Immature natural killer cell (primary cell): ENCODE results near the gene FOS. TPM values are rescaled to one million over a fixed set of nuclear protein-coding genes. Genes with fewer than 3 reads are reported as not detected.

Experiments
- DNase-seq, 3 donors: peaks; one replicate each; pipeline ENCODE4 v3.0.0; 2022; ENCODE audit warnings: mixed read lengths in 1 of 3
- H3K27ac Mint-ChIP-seq, 6 donors: one replicate each; pipeline ENCODE4 v1.8.0; 2020; ENCODE audit warnings: mixed read lengths in 6 of 6, mild to moderate bottlenecking in 5 of 6, inconsistent platforms in 4 of 6, moderate library complexity in 3 of 6
- H3K27me3 Mint-ChIP-seq, 3 donors: one replicate each; pipeline ENCODE4 v1.8.0; 2020 to 2021; ENCODE audit warnings: low read depth in 3 of 3, mild to moderate bottlenecking in 3 of 3, mixed read lengths in 3 of 3, moderate library complexity in 3 of 3, inconsistent platforms in 1 of 3
- H3K36me3 Mint-ChIP-seq, 3 donors: one replicate each; pipeline ENCODE4 v1.8.0; 2020; ENCODE audit warnings: mixed read lengths in 3 of 3, inconsistent platforms in 2 of 3, mild to moderate bottlenecking in 2 of 3
- H3K4me1 Mint-ChIP-seq, 2 donors: one replicate each; pipeline ENCODE4 v1.8.0; 2020; ENCODE audit warnings: inconsistent platforms in 2 of 2, mild to moderate bottlenecking in 2 of 2, mixed read lengths in 2 of 2, moderate library complexity in 1 of 2
- H3K4me3 Mint-ChIP-seq, 5 donors: one replicate each; pipeline ENCODE4 v1.8.0; 2020; ENCODE audit warnings: mild to moderate bottlenecking in 5 of 5, mixed read lengths in 5 of 5, inconsistent platforms in 3 of 5, moderate library complexity in 3 of 5
- H3K9me3 Mint-ChIP-seq, 6 donors: one replicate each; pipeline ENCODE4 v1.8.0; 2020; ENCODE audit warnings: mild to moderate bottlenecking in 6 of 6, mixed read lengths in 6 of 6, inconsistent platforms in 4 of 6, moderate library complexity in 3 of 6
- polyA plus RNA-seq, 3 donors: library from polyadenylated mRNA; unstranded; fragments of 300-500 nt; fragmentation: Illumina TruSeq; gene quantifications; one replicate each; pipeline ENCODE4 v1.2.3, GENCODE V29; 2021

The FOS gene
- polyA plus RNA-seq, 3 donors from 2014 or later, result 525 to 765 (median 608) TPM

DNA sequence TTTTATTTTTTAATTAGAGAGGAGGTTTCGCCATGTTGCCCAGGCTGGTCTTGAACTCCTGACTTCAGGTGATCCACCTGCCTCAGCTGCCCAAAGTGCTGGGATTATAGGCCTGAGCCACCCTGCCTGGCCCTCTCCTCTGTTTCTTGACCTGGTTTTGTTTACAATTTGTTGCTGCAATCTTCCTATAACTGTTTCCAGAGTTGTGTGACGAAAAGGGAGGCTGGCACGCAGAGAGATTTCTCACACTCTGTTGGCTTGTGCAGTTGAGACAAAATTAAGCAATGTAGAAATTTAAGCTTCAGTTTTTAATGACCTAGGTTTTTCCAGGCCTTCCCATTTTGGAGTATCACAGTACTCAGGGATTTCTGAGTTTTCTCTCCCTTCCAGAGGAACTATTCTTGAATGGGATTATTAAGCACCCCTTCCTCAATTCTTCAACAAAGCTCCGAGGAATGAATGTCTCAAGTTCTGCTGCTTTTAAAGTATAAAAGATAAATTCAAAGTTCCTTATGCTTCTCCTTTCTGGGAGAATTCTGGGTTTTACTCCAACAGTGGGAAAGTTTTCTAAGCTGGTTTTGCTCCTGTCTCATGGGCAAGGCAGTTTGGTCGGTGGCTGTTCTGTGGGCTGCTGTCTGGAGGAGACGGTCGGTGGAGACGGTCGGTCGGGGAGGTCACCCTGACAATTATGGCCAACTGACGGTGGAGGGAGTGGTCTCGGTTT is 20.4 kb upstream of the FOS start:
- Mint-ChIP-seq H3K27ac (peak overlapping the region; percentile 98 to 100 (median 100)), H3K9me3 (peaks cover 0 to 1% (median 0%) of the 10 kb centered on the region in 6 donors), H3K36me3 (no peaks in the 10 kb centered on the region), H3K27me3 (peaks cover 21 to 30% (median 24%) of the 10 kb centered on the region in 3 donors), H3K4me1 (peaks cover 24 to 33% of the 10 kb centered on the region in 2 donors), H3K4me3 (peak overlapping the region; percentile 80 to 97 (median 92))
- no peak for DNase-seq

DNA sequence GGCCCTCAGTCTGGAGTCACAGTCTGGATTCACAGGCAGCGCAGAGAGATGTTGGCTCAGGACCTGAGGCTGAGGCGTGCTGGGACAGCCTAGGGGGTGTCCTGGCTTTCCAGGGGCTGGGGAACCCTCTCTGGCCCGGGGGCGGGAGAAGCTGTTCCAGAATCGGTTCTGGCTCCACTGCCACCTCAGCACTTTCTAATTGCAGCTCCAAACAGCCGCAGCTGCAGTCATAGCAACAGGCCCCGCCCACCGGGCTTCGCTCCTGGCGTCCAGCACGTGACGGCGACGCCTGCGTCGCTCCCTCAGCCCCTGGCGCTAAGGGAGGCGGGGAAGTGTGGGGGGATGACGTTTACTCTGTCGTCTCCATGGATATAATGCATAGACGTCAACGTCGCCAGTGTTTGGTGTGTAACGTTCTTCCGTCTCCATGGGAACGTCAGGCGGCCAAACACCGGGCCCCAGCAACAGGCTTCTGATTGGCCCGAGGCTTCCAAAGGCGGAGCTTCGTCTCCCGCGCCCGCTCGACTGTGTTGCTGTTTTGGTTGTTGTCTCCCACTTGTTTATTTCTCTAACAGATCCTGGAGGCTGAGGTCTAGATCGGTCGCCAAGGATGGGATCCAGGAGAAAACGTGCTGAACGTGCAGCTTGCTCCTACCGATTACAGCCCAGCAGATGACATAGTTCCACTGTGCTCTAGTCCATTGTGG is 19.7 kb upstream of the FOS start:
- peak; percentile 99 to 100 (median 100) for DNase-seq
- peaks cover 24 to 33% of the 10 kb centered on the region in 2 donors for H3K4me1 Mint-ChIP-seq
- H3K4me3 Mint-ChIP-seq, result peak overlapping the region; percentile 80 to 97 (median 92)
- peak overlapping the region; percentile 99 to 100 (median 100) for H3K27ac Mint-ChIP-seq
- H3K27me3 Mint-ChIP-seq, result peaks cover 24 to 30% (median 24%) of the 10 kb centered on the region in 3 donors
- peaks cover 0 to 1% (median 0%) of the 10 kb centered on the region in 6 donors for H3K9me3 Mint-ChIP-seq
- H3K36me3 Mint-ChIP-seq, result no peaks in the 10 kb centered on the region

DNA sequence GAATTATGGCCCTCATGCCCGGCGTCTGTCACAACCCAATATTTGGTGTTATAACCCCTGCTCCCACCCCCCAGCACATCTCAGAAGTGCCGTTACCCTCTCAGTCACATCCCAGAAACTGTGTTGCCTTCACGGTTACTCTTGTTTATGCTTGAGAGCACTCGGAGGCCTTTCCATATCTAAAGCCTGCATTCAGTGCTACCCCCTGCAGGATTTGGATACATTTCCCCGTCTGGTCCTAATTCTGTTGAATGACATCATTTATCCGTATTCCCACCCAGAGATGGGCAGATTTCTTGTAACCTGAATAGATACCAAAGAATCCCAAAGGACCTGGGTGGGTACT is 19.1 kb upstream of the FOS start:
- Mint-ChIP-seq H3K36me3 (no peaks in the 10 kb centered on the region), H3K4me3 (peak overlapping the region; percentile 77 to 97 (median 92)), H3K27ac (peak overlapping the region; percentile 99 to 100 (median 100)), H3K27me3 (peaks cover 24 to 30% (median 24%) of the 10 kb centered on the region in 3 donors), H3K9me3 (peaks cover 0 to 1% (median 0%) of the 10 kb centered on the region in 6 donors), H3K4me1 (peaks cover 24 to 33% of the 10 kb centered on the region in 2 donors)
- DNase-seq, result no peak

DNA sequence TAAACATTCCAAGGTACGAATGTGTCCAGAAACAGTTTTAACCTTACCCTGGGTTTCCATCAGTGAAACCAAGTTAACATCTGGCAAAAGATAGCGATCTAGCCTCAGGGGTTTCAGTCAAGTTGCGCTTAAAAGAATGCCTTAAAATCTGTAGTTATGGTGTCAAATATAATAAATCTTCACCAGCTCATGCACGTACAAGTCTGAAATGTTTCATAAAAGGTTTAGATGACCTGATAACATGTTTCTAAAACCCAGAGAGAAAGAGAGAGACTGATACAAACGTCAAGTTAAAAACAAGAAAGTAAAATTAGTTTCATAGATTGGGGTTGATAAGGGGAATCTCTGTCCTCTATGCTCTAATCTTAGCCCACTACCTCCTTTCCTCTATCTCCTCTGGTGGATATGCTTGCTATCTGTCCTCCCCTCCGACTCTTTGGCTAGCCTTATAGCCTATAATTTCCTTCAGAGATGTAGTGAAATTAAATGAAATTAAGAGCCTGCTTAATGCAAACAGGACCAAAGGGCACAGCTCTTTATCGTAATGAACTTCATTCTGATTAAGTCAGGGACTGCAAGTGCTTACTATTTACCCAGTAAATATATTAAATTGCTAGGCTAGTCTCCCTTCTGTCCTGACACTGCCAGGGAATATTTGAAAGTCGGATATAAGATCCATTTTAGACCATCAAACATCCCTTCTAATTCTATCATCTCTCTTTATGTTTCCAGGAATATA is 18.4 kb upstream of the FOS start:
- Mint-ChIP-seq H3K27ac (peak overlapping the region; percentile 99 to 100 (median 100)), H3K4me3 (peak overlapping the region; percentile 73 to 97 (median 92)), H3K4me1 (peaks cover 24 to 33% of the 10 kb centered on the region in 2 donors), H3K36me3 (no peaks in the 10 kb centered on the region), H3K9me3 (peaks cover 0 to 1% (median 0%) of the 10 kb centered on the region in 6 donors), H3K27me3 (peaks cover 24 to 30% (median 24%) of the 10 kb centered on the region in 3 donors)
- DNase-seq, result no peak

DNA sequence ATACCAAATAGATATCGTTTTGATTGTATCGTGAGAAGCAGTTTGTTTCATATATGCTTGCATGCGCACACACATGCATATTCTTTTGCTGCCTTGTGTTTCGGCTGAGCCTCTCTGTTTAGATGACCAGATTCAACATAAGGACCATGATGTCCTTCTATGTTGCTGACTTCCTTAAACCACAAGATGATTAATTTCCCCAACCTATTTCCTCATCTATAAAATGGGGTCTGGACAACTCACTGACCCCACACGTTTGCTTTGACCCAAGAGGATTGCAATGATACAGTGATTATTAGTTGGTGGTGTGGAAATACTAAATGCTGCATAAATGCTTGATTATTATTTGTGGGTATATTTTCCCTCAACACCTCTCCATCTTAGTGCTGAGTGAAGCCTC is 16.8 kb upstream of the FOS start:
- H3K9me3 Mint-ChIP-seq, result peaks cover 0 to 1% (median 0%) of the 10 kb centered on the region in 6 donors
- H3K27me3 Mint-ChIP-seq, result peaks cover 24 to 33% (median 24%) of the 10 kb centered on the region in 3 donors
- H3K4me1 Mint-ChIP-seq, result peaks cover 24 to 33% of the 10 kb centered on the region in 2 donors
- H3K36me3 Mint-ChIP-seq, result no peaks in the 10 kb centered on the region
- H3K27ac Mint-ChIP-seq, result peak overlapping the region in 5 of 6 donors; percentile 30 to 80 (median 50)
- no peak for DNase-seq
- H3K4me3 Mint-ChIP-seq, result no peak overlapping the region

DNA sequence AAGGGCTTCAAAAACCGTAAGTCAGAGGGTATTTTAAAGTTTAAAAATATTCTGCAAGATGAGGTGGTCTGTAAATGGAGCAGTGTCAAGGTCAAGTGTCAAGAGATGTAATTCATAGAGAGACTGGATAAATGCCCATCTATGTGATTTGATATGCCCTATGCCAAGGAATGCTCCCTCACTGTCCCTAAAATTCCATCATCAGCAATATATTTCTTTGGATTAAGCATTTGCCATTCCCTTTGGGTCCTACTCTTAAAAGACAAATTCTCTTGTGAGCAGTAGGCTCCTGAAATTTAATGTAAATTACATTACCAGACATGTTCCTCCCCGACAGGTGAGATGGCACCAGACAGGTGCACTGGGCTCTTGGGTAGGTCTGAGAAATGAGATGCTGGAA is 16.0 kb upstream of the FOS start:
- Mint-ChIP-seq H3K27ac (peak overlapping the region in 3 of 6 donors; percentile 7 to 45 (median 30)), H3K4me3 (no peak overlapping the region), H3K9me3 (peaks cover 0 to 1% (median 0%) of the 10 kb centered on the region in 6 donors), H3K4me1 (peaks cover 21 to 26% of the 10 kb centered on the region in 2 donors), H3K27me3 (peaks cover 24 to 29% (median 24%) of the 10 kb centered on the region in 3 donors), H3K36me3 (no peaks in the 10 kb centered on the region)
- no peak for DNase-seq

DNA sequence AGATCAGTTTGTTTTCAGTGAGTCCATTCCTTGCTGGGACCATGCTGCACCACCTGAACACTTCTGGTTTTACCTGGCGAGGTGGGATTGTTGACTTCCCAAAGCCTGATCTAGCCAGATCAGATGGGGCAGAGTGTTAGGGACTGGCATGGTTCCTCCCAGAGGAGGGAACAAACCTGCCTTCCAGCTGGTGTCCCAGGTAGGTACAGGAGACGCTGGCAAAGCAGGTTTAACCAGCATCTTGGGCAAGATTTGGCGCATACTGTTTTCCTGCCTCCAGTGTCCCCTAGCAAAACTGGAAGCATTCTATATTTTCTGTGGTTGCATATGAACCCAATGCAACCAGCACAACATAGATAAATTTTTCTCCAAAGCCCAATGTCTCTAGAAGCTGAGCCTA is 14.6 kb upstream of the FOS start:
- Mint-ChIP-seq H3K27ac (peak overlapping the region in 1 of 6 donors; percentile 45), H3K36me3 (no peaks in the 10 kb centered on the region), H3K27me3 (peaks cover 16 to 23% (median 18%) of the 10 kb centered on the region in 3 donors)

DNA sequence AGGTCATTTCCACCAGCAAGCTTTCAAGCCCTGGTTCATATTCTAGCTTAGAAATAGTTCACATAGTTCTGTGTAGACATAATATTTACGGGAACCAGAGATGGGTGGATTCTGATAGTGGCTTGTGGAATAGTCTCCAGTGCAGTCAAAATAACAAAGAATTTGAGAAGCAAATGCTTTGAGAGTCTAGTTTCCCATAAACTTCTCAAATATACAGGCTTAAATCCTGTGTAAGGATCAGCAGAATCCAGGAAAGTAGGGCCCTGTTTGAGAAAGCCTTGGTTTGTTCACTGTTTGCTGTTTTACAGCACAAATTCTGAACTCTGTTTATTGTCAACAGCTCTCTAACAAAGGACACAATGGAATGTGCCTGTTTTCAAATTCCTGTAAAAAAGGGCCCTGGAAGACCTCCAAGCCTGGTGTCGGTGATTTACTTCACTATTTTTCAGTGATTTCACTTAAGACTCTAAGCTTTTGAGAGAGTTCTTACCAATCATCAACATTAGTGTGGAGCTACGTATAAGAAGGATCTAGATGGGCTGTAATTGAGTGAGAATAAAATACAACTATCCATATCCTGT is 11.4 kb upstream of the FOS start:
- Mint-ChIP-seq H3K36me3 (no peaks in the 10 kb centered on the region), H3K9me3 (peaks cover 0 to 1% (median 0%) of the 10 kb centered on the region in 6 donors), H3K4me3 (no peak overlapping the region), H3K27me3 (peaks cover 0 to 10% (median 6%) of the 10 kb centered on the region in 3 donors), H3K27ac (peak overlapping the region in 3 of 6 donors; percentile 34 to 53 (median 39)), H3K4me1 (no peaks in the 10 kb centered on the region)
- no peak for DNase-seq

More for the DNA sequence above, 14.6 kb upstream of the FOS start:
- Mint-ChIP-seq H3K4me3 (no peak overlapping the region), H3K9me3 (peaks cover 0 to 1% (median 0%) of the 10 kb centered on the region in 6 donors), H3K4me1 (peaks cover 15 to 16% of the 10 kb centered on the region in 2 donors)
- no peak for DNase-seq

DNA sequence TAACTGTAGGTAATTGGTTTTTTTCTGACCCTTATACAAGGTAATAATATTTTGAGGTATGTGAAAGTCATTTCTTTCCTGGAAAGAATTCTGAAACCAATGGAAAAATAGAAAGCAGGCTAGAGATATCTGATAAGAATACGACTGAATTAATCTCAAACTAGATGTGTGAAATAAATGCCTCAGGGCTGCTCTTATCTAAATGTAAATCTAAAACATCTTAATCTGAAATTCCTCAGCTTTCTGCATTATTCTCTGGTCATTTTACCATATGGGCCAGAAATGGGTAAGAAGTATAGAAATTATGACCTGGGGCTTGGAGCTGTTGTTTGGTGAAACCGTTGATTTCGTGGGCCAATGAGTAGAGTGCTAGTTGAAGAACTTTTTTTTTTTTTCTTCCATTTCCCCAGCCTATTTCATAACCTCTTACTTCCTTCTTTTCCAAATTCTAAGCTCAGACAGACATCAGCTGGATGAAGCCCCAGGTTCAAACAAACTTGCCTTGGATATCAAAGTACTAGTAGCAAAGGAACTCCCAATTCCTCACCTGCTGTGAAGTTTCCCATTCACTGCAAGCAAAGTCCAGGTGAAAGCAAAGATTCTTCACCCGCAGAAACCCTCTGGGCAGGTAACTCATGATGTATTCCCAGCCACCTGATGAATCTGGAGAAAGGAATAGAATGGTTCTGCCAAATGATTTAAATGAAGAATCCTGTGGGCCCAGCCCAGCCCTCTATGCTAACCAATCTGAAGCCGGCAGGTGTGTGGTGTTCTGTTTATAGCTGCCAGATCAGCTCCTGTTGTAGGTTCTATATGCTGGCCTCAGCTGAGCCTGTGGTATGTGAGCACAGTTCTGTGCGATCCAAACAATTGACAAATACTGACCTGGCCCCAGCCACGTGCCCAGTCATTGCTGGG is 9.7 kb upstream of the FOS start:
- no peak overlapping the region for H3K4me3 Mint-ChIP-seq
- peaks cover 0 to 8% (median 8%) of the 10 kb centered on the region in 3 donors for H3K27me3 Mint-ChIP-seq
- no peaks in the 10 kb centered on the region for H3K36me3 Mint-ChIP-seq
- peaks cover 6 to 8% of the 10 kb centered on the region in 2 donors for H3K4me1 Mint-ChIP-seq
- peak overlapping the region in 4 of 6 donors; percentile 12 to 53 (median 34) for H3K27ac Mint-ChIP-seq
- no peak for DNase-seq
- H3K9me3 Mint-ChIP-seq, result peaks cover 0 to 1% (median 0%) of the 10 kb centered on the region in 6 donors

DNA sequence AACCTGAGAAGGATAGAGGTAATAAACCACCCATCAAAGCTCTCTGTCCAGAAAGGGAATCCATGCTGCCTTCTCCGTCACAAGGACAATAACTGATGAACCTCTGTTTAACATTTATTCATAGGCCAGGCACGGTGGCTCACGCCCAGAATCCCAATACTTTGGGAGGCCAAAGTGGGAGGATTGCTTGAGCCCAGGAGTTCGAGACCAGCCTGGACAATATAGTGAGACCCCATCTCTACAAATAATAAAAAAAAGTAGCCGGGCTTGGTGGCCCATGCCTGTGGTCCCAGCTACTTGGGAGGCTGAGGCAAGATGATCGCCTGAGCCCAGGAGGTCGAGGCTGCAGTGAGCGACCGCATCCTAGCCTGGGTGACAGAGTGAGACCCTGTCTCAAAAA is 7.1 kb upstream of the FOS start:
- Mint-ChIP-seq H3K4me3 (no peak overlapping the region), H3K9me3 (peaks cover 0 to 1% (median 0%) of the 10 kb centered on the region in 6 donors), H3K4me1 (peaks cover 28 to 32% of the 10 kb centered on the region in 2 donors), H3K27me3 (peaks cover 12 to 17% (median 16%) of the 10 kb centered on the region in 3 donors), H3K27ac (peak overlapping the region in 1 of 6 donors; percentile 97), H3K36me3 (no peaks in the 10 kb centered on the region)
- DNase-seq, result no peak

DNA sequence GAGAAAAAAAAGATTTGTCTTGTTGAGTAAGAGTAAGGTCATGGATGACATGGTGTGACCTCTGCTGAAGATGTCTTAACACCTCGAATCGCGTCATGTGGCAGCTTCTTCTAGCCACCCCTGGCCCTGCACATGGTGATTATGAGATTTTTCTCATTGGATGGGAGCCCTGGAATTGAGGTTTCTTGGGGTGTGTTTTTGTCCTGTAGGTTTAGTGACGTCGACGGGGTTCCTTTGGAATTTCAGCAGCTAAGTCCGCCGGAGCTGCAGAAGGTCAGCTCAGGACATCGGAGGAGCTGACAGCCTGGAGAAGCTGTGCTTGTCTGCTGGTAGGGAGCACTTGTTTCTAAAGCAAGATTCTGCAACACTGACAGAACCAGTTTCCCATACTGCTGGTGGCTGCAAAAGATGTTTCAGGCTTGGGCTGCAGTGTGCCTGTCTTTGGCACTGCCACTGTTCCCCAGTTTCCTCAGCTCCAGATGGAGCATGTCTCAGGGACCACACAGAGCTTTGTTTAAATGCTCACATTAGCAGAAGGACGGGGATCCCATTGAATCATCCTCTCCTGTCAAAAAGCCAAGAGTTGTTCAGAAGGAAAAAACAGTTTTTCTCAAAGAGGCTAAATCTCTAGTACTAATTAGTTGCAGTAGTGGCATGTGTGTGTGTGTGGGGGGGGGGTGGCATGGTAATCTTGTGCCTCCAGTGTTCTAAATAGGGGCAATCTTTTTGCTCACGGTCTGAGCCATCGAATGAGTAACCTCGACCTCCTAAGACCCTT is 5.2 kb upstream of the FOS start:
- Mint-ChIP-seq H3K4me3 (peak overlapping the region in 2 of 5 donors; percentile 63 to 70), H3K36me3 (no peaks in the 10 kb centered on the region), H3K4me1 (peaks cover 39 to 47% of the 10 kb centered on the region in 2 donors), H3K27ac (peak overlapping the region; percentile 90 to 98 (median 96)), H3K27me3 (peaks cover 30 to 34% (median 33%) of the 10 kb centered on the region in 3 donors), H3K9me3 (no peaks in the 10 kb centered on the region)
- DNase-seq, result no peak
